ENCODE data around the gene ZMAT3.

- TF ChIP-seq SUZ12 (IDR thresholded peaks at IDR 0.05; ENCODE audit: extremely low read depth, insufficient read depth, insufficient read length): no peak
- TF ChIP-seq YY1 (IDR thresholded peaks at IDR 0.05; ENCODE audit: insufficient read depth, insufficient read length): no peak
Observed at GRCh38 chr3:179021119-179021903, 50.3 kb downstream of the ZMAT3 start.

Measured in NT2/D1 (cell line).